HCT116 (cell line): ENCODE results near the gene PLA1A.

Experiments used
- CTCF ChIP-seq, 3 experiments: fragments of 200-600 bp in 1 of 3; sonication (generic) in 1 of 3; IDR thresholded peaks in 2 of 3; conservative IDR thresholded peaks in 1 of 3; 2 replicates each; pipeline ENCODE4 v1.5.1; 2012 to 2017; ENCODE audit warnings: low read depth in 2 of 3, low read length in 2 of 3, antibody characterized with exemption in 1 of 3, borderline replicate concordance in 1 of 3, control low read depth in 1 of 3, mild to moderate bottlenecking in 1 of 3, mixed read lengths in 1 of 3, mixed run types in 1 of 3, moderate library complexity in 1 of 3; ENCODE audit not compliant: insufficient read depth in 1 of 3
- MAX ChIP-seq: IDR thresholded peaks from 2 replicates; pipeline ENCODE4 v1.6.1; 2012

DNA sequence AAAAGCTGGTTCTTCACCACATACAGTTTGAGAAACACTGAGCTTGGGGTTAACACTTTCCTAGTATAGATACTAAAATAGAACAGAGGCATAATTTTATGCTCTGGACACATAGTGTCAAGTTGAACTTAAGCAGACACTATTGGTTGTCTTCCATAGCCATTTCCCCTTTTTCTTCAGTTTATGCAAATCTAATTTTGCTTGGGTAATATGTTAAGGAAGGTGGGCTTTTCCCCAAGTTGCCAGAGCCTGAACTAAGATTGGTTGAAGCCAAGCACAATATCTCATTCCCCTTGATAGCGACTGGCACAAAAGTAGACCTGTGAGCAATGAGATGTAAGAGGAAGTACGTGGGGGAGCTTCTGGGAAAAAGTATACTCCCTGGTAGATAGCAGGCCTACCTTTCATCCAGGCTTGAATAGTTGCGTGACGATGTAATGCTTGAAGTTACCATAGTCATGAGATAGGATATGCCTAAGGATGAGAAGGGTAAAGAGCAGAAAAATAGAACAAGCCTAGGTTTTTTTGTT is 67.2 kb downstream of the PLA1A start:
- TF ChIP-seq MAX (no peak), CTCF (IDR thresholded peaks at IDR 0.05 in 2 of 3, conservative IDR thresholded peaks at IDR 0.05 in 1 of 3; ENCODE audit: borderline replicate concordance in 1 of 3, insufficient read depth in 1 of 3, low read depth in 2 of 3, low read length in 2 of 3) (no peak)
